GM18519 (cell line): ENCODE measurements around the gene IFITM10.
"Not testable (repeated sequence)": the region's sequence is repeated elsewhere in the genome, so short reads cannot be mapped to it uniquely, and the experiment has no call there.

Source experiments
- ATAC-seq: cut with Tn5 transposase; IDR thresholded peaks from one replicate; pipeline ENCODE4 v1.9.1; 2021; ENCODE audit warnings: mild to moderate bottlenecking, moderate library complexity; ENCODE audit not compliant: unreplicated experiment, low FRiP score

The IFITM10 gene

DNA sequence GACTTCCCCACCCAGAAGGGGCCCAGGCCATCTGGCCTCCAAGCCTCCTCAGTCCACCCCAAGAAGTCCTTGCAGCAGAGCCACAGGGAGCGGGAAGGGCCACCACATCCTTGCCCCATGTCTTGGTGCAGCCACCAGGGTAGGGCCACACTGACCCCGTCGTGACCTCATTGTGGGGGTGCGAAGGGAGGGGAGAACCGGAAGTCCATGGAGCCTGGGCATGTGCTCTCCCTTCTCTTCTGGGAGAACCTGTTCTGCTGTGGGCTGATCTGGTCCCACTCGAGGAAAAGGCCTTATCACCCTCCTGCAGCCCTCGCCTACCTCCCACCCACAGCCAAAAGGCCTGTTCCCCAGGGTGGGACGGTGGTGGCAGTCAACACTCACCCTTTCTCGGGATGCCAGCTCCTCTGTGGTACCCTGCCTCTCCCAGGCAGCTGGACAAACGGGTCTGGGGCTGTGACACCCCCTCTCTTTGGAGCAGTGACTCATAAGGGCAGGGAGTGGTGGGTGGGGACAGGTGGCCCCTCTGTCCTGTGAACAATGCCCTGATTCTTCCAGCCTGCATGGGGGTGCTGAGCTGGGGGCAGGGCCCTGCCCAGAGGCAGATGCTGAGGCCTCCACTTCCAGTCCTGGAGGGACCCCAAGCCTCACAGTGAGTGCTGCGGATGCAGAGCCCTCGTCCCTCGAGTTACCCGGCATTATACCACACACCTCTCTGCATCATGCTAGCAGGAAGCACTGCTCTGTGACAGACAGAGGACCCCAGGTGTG is 27.9 kb upstream of the IFITM10 start:
- ATAC-seq = no peak

DNA sequence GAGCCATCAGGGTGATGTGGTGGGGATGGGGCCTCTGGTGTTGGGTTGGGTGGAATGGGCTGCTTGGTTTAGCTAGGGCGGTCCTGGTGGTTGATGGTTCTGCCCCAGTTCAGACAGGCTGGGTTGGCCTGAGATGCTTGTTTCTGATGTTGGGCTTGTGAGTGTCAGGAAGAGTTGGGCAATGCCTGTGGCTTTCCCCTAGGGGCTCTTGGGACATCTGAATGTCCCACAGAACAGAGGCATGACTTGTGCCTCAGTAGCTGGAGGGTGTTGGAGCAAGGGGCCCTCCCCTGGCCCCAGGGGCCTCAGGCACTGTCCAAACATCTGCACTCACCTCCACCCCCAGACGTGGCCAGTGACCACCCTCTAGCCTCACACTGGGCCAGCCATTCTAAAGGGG is 27.3 kb upstream of the IFITM10 start:
- ATAC-seq = no peak

DNA sequence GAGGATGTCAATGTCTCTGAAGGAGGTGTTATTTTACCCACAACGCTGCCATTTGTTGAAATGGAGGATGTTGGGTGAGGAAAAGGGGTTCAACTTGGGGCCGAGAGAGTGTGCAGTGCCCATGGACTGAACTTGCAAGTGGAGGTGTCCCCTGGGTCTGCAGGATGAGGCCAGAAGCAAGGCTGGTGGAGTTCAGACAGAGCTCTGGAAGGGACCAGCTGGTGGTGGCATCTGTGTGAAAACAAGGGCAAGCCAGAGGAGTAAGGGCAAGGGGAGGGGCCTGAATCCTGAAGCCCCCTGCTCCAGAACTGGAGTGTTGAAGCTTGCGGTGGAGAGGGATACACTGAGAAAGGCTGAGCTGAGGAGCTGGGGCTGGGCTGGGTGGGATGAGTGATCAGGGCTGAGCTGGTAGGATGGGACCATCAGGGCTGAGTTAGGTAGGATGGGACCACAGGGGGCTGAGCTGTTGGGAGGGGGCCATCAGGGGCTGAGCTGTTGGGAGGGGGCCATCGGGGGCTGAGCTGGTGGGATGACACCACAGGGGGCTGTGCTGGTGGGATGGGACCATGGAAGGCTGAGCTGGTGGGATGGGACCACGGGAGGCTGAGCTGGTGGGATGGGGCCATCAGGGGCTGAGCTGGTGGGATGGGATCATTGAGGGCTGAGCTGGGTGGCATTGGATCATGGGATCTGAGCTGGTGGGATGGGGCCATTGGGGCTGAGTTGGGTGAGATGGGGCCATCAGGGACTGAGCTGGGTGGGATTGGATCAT is 26.7 kb upstream of the IFITM10 start:
- ATAC-seq = no peak

DNA sequence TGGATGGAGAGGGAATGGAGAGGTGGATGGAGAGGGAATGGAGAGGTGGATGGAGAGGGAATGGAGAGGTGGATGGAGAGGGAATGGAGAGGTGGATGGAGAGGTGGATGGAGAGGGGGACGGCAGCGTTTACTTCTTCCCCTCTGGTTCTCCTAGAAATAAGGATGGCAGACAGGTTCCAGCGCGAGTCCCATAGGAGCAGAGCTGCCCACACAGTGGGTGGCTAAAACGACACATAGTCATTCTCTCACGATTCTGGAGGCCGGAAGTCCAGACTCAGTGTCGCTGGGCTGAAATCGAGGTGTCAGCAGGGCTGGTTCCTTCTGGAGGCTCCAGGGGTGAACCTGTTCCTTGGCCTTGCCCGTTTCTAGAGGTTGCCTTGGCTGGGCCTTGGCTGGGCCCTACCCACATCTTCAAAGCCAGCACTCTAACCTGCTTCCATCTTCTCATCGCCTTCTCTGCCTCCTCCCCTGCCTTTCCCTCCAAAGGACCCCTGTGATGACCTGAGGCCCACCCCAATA is 26.0 kb upstream of the IFITM10 start:
- ATAC-seq = no peak

DNA sequence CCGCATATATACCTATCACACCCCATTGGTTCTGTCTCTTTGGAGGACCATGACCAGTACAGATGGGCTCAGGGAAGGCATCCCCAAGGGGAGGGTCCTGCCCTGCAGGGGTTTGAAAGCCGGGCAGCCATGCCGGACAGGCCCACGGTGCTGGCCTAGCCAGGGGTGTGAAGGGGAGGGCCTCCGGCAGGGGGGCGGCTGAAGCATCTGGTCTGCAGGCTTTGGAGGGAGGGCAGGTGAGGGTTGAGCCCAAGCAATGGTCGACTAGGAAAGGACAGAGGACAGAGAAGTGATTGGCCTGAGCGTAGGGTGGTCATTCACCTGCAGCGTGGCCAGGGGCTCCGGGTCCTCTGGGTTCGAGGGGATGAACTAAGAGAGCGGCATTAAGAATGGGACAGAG is 24.5 kb upstream of the IFITM10 start:
- ATAC-seq = no peak

DNA sequence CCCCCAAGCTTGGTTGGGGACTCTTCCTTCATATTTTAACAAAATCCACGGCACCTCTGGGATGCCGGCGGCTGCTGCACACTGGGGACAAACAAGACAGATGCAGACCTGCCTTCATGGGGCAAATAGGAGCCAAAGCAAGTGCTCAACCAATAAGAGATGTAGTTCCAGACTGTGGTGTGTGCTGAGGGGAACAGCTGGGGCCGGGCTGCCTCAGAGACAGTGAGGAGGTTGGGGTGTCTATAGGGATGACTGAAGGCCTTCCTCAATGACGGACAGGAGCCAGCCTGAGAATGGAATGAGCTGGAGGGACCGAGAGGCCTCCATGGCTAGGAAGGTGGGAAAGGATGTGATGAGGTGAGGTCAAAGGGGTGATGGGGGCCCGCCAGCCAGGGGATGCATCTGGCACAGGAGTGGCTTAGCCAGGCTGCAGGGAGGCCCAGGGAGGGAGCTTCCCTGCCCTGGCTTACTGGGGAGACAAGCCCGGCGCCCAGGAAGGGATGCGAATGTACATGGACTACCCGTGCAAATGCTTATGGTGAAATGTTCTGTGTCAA is 23.7 kb upstream of the IFITM10 start:
- no peak for ATAC-seq

DNA sequence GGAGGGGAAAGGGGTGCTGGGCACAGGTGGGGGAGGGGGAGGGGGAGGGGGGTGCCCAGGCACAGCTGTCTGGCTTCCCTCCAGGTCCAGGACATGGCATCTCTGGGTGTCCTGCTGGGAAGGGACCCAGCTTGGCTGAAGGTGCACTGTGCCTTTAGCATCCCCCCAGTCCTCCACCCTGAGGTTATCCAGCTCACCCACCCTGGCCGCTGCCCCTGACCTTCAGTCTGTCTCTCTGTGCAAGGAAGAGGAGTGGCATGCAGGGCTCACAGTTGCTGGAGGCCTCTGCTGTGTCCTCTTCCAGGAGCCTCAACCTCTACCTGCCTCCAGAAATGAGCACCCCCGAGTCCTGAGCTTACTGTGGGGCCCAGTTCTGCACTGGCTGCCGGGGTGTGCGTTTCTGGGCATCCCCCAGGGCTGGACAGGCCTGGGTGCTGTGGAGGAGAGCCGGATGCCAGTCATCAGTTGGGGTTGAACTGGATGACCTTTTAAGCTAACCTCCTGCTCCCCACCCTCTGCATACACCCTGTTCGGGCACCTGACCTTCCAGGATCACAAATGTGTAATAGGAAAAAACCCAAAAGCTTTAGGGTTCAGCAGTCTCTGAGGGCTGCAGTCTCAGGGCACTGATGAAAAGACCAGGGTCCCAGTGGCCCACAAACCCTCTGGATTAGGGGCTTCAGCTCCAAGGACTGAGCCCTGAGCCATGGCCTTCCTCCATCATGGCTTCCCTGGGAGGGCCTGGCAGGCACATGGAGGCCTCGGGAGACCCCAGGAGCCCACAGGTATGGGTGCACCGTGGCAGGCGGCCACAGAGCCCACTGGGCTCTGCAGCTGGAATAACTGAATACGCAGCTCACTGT is 23.0 kb upstream of the IFITM10 start:
- ATAC-seq = no peak

DNA sequence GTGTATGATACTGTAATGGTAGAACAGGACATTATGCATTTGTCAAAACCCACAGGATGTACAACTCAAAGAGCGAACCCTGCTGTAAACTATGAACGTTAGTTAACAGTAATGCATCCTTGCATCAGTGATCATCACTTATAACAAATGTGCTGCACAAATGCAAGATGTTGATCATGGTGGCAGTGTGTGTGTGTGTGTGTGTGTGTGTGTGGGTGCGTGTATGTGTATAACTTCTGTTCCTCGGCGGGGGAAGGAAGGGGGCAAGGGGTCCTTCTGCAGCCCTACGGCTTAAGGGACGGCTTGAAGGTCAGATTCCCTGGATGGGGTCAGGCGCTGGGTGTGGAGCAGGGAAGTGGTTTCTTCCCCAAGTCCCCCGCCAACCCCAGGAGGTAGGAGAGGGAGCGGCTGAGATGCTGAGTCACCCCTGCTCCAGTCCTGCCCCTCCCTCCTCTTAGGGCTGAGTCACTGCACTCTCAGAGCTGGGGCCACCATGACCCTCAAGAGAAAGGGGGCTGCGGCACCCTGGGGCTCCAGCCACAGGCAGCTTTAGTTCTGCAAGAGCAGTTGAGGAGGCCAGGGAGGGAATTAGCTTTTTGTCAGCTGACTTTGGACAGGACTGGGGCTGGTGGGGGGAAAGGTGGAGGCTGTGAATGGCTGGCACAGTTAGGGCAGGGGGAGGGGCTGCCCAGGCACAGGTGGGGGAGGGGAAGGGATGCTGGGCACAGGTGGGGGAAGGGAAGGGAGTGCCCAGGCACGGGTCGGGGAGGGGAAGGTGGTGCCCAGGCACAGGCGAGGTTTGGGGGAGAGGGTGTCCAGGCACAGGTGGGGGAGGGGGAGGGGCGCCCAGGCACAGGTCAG is 22.1 kb upstream of the IFITM10 start:
- ATAC-seq = no peak

DNA sequence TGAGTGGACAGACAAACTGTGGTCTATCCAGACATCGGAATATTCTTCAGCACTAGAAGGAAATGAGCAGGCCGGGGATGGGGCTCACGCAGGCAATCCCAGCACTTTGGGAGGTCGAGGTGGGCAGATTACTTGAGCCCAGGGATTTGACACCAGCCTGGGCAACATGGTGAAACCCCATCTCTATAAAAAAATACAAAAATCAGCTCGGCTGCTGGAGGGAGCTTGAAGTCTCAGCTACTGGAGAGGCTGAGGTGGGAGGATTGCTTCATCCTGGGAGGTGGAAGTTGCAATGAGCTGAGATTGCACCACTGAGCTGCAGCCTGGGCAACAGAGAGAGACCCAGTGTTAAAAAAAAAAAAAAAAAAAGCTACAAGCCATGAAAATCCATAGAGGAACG is 21.3 kb upstream of the IFITM10 start:
- ATAC-seq = no peak

DNA sequence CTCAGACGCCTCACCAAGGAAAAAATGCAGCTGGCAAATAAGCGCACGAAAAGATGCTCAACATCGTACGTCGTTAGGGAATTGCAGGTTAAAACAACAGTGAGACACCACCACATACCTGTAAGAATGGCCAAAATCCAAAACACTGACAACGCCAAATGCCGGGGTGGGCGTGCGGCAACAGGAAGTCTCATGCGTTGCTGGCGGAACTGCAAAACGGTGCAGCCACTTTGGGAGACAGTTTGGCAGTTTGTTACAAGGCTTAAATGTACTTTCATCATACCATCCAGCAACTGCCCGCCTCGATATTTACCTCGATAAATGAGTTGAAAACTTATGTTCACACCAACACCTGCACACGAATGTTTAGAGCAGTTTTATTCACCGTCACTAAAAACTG is 20.9 kb upstream of the IFITM10 start:
- ATAC-seq = no peak

DNA sequence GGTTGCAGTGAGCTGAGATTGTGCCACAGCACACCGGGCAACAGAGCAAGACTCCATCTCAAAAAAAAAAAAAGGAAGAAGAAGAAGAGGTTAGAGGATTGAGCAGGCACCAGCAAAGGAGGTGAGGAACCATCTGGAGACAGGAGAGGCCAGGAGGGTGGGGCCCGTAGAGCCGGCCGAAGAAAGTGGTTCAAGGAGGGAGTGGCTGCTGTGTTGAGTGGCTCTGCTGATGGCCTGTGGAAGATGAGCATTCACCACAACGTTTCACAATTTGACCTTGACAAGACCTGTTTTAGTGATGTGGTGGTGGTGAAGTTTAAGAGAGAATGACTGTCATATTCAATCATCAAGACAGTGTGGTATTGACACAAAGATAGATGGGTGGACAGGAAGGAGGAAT is 20.1 kb upstream of the IFITM10 start:
- no peak for ATAC-seq

DNA sequence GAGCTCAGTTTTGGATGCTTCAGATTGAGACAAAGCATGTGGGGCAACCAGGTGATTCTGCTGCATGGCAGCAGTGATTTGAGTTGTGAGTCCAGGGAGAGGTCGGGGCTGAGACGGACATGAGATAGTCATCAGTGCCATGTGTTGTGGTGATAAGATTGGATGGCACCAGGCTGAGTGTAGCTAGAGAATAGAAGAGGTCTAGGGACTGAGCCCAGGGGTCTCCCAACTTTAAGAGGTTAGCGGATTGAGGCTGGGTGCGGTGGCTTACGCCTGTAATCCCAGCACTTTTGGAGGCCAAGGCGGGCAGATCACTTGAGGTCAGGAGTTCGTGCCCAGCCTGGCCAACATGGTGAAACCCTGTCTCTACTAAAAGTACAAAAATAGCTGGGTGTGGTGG is 19.7 kb upstream of the IFITM10 start:
- ATAC-seq = no peak

DNA sequence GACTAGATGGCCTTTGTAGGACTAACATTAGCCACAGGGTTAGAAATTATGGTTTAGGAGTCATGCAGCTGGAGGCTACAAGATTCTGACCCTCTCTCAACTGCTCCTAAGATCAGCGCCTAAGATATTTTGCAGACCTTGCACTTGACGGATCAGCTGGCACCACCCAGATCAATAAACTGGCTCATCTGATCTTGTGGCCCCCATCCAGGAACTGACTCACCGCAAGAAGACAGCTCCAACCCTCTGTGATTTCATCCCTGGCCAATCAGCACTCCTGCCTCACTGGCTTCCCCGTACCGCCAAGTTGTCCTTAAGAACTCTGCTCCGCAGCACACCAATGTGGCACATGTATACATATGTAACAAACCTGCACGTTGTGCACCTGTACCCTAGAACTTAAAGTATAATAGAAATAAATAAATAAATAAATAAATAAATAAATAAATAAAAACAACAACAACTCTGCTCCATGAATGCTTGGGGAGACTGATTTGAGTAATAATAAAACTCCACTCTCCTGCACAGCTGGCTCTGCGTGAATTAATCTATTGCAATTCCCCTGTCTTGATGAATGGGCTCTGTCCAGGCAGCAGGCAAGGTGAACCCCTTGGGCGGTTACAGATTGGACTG is 19.0 kb upstream of the IFITM10 start:
- not testable (repeated sequence) for ATAC-seq

DNA sequence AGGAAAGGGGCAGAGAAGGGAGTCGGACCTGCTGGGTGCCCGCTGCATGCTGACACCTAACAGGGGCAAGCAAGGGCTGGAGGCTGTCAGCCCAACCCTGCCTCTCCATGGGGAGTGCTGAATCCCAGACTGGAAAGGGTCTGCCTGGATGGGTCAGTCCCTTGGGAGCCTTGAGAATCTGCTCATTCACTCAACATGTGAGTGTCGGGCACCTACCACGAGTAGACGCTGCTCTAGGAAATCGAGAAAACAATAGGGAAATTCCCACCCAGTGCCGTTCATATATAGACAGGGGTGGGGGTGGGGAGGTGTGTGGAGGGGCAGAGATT is 17.7 kb upstream of the IFITM10 start:
- no peak for ATAC-seq

DNA sequence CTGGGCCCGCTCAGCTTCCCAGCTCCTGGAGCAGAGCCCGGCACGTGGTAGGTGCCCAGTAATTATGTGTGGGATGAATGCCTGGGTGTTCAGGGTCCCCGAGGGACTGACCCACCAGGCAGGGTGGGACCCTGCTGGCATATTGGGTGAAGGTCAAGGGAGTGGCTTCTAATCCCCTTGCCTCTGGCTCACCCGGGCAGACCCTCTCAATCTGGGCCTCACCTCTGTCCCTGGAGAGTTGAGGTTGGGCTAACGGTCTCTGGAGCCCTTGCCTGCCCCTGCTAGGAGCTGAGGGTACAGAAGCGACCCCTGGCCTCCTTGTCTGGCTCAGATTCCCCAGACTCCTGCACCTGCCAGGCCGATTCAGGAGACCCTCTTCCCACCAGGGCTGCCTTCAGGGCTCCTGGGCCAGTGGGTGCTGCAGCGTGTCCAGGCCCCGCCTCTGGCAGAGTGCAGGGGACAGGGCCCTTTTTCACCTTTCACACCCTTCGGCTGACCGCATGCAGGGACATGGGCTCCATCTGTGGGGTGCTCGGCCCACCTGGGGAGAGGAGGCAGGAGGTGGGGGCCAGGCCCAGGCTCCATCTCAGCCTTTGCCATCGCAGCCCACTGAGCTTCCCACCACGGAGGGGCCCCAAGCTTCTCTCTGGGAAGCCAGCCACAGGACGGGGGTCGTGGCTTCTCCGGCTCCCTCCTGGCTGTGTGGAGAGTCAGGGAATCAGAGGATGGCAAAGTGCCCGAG is 17.2 kb upstream of the IFITM10 start:
- ATAC-seq = no peak

DNA sequence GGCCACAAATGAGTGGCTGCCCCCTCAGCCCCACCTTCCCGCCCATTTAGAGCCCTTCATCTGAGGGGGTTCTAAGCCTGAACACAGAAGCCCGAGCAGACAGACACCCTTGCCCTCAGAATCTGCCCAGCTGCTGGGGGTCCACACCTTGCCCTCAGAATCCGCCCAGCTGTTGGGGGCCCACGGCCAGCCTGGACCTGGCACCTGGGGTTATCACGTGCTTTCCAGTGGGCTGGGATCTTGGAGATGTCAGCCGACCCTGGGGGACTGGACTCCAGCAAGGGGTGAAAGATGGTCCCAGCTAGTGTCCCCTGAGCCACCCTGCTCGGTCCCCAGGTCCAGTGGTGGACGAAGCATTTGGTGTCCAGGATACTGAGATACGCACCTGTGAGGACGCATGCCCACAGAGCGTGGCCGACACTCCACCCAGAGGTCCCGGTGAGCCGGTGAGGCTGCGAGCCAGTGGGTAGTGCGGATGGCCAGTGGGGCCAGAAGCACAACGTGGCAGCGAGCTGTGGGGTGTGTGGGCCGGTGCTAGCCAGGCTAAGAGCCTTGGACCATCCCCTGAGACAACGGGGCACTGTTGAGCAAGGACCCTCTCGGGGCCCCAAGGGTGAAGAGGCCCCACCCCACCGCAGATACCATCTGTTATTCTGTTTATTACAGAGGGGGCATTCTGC is 16.5 kb upstream of the IFITM10 start:
- ATAC-seq = no peak

DNA sequence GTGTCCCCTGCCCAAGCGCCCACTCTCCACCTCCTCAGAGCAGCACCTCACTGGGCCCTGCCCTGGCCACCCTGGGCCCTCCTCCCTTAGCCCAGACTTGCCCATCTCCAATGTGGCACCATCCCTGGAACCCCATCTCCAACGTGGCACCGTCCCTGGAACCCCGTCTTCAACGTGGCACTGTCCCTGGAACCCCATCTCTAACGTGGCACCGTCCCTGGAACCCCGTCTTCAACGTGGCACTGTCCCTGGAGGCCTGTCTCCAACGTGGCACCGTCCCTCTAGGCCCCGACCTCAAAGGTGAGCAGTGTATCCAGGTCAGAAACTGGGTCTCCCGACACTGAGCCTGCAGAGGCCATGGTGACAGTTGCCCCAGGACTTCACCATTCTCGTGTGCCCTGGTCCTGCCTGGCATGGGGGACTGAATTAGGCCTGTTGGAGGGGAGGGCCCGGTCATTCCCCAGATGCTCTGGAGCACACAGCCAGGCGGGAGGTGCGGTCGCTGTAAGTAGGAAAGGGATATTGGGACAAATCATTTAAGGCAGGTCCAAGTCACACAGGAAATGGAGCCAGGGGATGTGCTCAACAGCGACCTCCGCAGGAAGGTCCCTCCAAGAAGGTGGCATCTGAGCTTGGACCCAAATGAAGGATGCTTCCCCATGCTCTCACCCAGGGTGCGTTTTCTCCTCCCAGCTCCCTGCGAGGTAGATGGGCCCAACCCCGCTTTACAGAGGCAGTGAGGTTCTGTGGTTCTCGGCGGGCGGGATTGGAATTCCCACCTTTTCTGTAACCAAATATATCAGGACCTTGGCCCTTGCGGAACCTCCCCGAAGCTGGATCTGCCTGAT is 15.7 kb upstream of the IFITM10 start:
- ATAC-seq = no peak
